GM19372 (cell line): ENCODE data around the gene WFDC6.
"Not testable (repeated sequence)": the region's sequence is repeated elsewhere in the genome, so short reads cannot be mapped to it uniquely, and the experiment has no call there.

Experiments
- ATAC-seq: cut with Tn5 transposase; IDR thresholded peaks from one replicate; pipeline ENCODE4 v1.9.1; 2021; ENCODE audit warnings: mild to moderate bottlenecking, low read depth, moderate library complexity; ENCODE audit not compliant: unreplicated experiment

Gene WFDC6

GRCh38 chr20:45539382-45539781 is at the start of gene WFDC6:
Gene WFDC6, minus strand, starts transcription at chr20:45539482. Its CDS starts 75 bp downstream, at chr20:45539407.
- ATAC-seq = no peak

- no peak for ATAC-seq
Observed at GRCh38 chr20:45588800-45589199, 49.5 kb upstream of the WFDC6 start.

- not testable (repeated sequence) for ATAC-seq
Observed at GRCh38 chr20:45585986-45586385, 46.7 kb upstream of the WFDC6 start.

DNA sequence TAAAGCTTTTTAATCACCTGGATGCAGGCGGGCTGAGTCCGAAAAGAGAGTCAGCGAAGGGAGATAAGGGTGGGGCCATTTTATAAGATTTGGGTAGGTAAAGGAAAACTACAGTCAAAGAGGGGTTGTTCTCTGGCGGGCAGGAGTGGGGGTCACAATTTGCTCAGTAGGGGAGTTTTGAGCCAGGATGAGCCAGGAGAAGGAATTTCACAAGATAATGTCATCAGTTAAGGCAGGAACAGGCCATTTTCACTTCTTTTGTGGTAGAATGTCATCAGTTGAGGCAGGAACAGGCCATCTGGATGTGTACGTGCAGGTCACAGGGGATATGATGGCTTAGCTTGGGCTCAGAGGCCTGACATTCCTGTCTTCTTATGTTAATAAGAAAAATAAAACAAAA is 45.0 kb upstream of the WFDC6 start:
- not testable (repeated sequence) for ATAC-seq

DNA sequence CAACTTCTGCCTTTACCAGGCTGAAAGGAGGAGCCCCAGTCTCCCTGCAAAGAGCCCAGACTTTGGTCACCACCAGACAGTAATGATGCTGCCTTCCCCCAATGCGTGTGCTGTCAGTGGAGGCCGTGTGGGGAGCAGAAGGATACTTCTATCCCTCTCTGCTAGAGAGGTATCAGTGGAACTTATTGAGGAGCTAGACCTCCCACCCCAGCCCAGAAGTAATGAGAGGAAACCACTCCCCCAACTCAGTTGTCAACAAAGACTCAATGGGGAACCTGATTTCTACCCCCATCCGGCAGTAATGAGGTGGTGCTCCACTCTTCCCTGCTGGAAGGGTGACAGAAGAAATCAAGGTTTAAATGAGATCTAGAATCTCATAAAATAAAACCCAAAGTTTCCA is 44.2 kb upstream of the WFDC6 start:
- no peak for ATAC-seq

DNA sequence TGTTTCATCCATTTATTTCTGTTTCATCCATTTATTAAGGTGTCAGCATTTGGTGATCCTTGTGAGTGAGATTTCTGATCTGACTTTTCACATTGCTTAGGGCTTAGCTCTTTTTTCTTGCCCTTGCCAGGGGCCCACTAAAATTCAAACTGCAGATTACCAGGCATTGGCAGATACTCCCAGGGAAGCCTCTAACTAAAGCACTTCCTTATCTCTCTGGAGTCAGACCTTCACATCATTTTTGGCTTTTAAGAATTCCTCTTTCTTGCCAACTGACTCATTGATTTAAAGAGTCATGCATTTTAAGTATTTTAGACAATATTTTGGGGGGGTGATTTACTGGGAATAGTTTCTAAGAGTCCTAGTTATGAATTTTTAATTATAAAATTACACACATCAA is 42.4 kb upstream of the WFDC6 start:
- ATAC-seq = no peak

DNA sequence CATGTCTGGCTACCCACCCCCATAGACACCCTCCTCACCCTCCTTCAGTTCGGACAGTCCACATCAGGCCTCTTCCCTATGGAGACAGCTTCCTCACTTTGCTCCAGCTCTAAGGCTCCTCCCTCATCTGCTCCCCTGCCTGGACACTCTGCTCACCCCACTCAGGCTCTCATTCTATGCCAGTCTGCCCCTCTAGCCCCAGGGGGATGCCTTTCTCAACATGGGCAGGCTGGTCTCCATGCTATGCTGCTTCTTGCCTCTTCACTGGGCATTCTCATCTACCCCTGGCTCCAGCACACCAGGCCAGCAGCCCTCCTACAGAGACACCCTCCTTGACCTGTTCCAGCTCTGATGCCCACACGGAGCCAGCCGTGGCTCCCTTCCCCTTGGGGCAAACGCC is 39.9 kb upstream of the WFDC6 start, which contains the start of gene WFDC8:
TSS of gene WFDC8 (minus strand) at position 101 of the 400 bp plus-strand sequence. CDS start at position 64, 37 bp downstream.
- no peak for ATAC-seq

GRCh38 chr20:45578231-45578630 is 38.9 kb upstream of the WFDC6 start:
- no peak for ATAC-seq

DNA sequence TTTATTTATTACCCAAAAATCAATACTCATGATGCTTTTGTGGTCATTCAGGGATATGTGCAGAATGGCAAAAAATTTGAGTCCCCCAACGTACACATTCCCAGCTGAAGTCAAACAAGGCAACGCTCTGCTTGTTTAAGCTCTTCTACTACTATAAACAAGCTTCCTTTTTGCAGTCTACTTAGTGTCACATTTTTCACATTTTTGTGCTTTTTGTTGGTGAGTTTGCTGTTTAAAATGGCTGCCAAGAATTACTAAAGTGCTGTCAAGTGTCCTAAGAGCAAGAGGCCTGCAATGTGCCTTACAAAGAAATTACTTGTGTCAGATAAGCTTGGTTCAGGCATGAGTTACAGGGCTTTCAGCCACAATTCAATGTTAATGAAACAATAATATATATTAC is 37.7 kb upstream of the WFDC6 start:
- ATAC-seq = no peak

GRCh38 chr20:45575931-45576330 is 36.6 kb upstream of the WFDC6 start:
- ATAC-seq = no peak

- ATAC-seq = not testable (repeated sequence)
Observed at GRCh38 chr20:45569650-45570049, 30.4 kb upstream of the WFDC6 start.

GRCh38 chr20:45564760-45565276 is 25.5 kb upstream of the WFDC6 start:
- ATAC-seq = no peak

DNA sequence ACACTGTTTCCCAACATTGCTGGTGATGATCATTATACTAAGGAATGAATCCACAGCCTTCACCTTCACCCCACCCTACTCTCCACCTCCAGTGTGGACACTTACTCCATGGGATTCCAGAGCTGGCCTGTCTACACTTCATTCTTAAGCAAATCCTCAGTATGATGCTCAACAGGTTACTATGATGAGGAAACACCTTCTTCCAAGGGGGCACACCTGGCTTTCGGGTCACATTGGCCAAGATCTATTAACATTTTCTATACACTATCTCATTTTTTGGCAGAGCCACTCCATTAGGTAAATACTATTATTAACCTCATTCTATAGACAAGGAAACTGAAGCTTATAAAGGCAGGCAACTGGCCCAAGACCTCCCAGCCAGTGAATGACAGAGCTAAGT is 15.9 kb upstream of the WFDC6 start:
- ATAC-seq = no peak

DNA sequence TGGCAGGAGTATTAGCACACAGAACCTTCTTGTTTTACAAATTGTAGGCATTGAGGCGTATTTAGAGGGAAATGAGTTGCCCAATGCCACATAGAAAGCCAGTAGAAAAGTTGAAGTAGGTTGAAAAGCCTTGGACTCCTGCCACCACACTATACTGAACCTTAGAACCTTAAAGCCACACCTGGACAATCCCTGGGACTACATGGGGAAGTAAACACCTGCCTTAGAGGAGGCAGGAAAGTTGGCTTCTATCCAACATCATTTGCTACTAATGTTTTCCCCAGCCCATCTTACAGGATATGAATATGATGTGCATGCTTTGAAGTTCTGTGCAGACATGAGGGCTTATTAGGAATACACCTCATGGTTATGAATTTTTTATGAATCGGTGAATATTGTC is 13.2 kb upstream of the WFDC6 start:
- ATAC-seq = no peak

DNA sequence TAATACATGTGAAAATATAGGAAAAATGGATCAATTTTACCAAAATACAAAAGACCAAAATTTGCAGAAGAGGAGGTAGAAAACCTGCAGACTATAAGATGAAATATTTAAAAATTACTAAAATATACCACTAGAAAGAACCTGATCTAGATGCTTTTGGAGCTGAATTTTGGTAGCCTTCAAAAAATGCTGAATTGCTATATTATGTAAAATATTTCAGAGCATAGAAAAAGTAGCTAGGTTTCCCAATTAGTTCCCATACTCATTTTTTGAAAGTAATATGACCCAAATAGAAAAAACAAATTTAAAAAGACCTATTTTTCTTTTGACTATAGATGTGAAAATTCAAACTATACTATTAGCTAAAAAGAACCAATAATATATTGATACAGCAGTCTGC is 11.5 kb upstream of the WFDC6 start:
- ATAC-seq = no peak

DNA sequence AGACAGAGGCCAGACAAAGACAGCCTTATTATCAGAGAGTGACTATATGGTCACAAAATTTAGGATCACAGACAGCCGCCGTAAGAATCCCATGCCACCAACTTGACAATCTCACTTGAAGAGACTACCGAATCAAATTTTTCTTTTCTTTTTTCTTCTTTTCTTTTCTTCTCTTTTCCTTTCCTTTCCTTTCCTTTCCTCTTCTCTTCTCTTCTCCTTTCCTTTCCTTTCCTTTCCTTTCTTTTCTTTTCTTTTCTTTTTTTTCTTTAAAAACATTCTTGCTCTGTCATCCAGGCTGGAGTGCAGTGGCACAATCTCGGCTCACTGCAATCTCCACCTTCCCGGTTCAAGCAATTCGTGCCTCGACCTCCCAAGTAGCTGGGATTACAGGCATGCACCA is 9.1 kb upstream of the WFDC6 start:
- ATAC-seq = no peak

DNA sequence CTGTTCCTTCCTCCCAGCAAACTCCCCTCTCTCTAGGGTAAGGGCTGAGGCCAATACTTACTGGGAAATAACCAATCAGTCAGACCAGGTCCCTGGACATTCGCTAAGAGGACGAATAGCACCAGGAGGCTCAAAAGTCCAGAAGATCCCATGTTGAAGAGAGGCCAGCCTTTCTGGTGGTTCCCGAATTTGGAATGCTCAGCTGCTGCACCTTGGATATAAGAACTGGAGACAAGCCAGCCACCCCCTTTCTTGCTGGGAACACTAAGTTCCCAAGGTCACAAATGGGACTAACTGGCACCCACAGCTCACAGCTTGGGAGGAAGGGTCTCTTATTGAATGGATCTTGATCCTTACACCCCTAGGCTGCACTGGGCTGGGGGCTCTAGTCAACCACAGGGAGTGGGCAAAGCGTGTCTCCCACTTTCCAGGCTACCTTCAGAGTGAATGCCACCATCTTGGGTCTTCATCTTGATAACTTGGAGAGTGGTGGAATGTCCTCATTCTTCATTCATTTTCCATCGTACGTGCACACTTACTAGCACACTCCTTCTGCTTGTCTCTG is 8.0 kb upstream of the WFDC6 start, which contains the start of gene EPPIN:
TSS of gene EPPIN (minus strand) at position 196 of the 565 bp plus-strand sequence. CDS start at position 152, 44 bp downstream.
- ATAC-seq = no peak

- ATAC-seq = no peak
Observed at GRCh38 chr20:45545754-45546453, 6.6 kb upstream of the WFDC6 start.

- no peak for ATAC-seq
Observed at GRCh38 chr20:45545351-45545750, 6.1 kb upstream of the WFDC6 start.

DNA sequence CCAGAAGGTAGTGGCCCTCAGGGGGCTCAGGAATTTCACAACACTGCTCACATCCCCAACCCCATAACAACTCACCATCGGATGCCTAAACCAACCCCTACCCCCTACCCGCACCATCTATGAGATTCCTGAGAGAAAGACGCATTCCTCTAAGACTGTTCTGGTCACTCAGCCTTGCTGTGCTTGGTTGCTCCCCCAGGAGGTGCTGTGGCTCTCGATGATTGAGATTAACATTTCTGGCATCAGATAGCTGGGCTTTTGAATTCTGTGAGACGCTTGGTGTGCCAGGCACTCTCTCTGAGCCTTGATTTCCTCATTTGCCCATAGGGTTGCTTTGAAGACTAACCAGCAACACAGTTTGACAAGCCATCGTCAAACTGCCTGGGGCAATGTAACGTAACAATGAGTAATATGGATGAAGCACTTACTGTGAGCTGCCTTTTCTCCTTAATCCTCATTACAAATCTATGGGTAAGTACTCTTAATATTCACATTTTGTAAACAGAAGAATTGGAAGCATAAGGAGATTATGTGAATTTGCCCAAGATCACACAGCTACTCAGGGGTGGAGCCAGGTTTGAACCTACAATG is 978 bp downstream of the WFDC6 start:
- no peak for ATAC-seq

DNA sequence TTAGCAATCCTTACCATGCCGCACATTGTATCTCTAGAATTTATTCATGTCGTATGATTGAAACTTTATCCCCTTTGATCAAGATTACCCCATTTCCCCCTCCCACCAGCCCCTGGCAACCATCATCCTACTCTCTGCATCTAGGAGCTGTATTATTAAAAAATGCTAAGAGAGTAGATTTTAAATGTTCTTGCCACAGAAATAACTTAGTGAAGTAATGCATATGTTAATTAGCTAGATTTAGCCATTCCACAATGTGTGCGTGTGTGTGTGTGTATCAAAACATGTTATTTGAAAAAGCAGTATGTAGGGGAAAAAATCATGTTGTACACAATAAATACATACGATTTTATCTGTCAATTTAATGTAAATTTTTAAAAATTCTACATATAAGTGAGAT is 12.0 kb downstream of the WFDC6 start:
- no peak for ATAC-seq

DNA sequence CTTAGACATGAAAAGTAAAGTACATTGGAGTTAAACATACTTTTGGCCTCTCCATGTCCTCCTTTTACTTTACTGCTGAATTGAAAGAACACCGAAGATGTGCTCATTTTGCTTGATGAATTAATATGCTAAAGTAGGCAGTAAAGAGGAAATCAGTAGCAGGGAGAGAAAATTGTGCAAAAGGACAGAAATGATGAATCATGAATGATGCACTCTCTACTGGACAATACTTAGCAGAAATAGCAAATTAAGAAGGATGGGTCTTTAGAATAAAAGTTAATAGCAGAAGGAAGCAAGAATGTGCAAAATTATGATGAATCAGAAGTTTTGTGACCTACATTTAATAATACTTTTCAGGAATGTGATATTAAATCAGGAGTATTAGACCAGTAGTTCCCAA is 15.5 kb downstream of the WFDC6 start:
- ATAC-seq = no peak
